Measurements from ENCODE around the gene PLCH2. TPM values are rescaled to one million over a fixed set of nuclear protein-coding genes. Genes with fewer than 3 reads are reported as not detected.

The PLCH2 gene
- polyA plus RNA-seq, 1 donor from 2014 or later: 5.7 TPM

DNA sequence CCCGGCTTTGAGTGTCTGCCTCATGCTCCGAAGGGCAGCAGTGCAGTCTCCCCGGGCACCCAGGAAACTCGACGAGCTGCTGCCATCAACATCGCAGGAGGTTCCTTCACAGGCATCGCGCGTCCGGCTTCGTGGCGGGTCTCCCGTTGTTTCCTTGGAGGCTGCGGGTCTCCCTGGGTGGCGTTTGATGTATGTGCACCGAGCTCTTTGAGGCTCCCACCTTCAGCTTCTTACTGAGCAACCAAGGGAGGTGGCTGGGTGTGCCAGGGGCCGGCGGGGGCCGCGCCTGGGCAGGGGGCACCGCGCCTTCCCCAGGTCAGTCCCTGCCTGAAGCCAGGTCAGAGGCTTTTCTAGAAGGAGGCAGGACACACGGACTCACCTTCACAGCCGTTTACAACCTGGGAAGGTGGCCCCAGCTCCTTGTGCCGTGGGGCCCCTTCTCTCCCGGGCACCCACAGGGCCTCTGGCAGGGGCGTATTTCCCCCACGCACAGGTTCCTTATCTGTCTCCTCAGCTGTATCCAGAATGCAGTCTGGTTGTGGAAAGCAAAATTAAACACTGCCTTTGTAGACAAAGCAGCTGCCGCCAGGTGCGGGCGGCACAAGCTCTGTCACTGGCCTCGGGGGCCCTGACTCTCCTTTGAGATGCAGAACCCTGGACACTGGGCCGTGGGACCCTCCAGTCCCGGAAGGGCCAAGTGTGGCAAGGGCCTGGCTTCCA is 42.0 kb upstream of the PLCH2 start:
- H3K9ac ChIP-seq (ENCODE audit: low read length): no peak overlapping the region
- H3F3A ChIP-seq (ENCODE audit: insufficient read depth, low read length, poor library complexity, severe bottlenecking): no peaks in the 10 kb centered on the region
- TF ChIP-seq MXI1 (conservative IDR thresholded peaks at IDR 0.05; ENCODE audit: poor library complexity, severe bottlenecking) (no peak), EP300 (conservative IDR thresholded peaks at IDR 0.05; ENCODE audit: poor library complexity, severe bottlenecking) (no peak), EZH2 (IDR thresholded peaks at IDR 0.05; ENCODE audit: borderline replicate concordance, insufficient read depth, low read length, poor library complexity, severe bottlenecking) (no peak), POLR2AphosphoS5 (IDR thresholded peaks at IDR 0.05) (no peak), RAD21 (conservative IDR thresholded peaks at IDR 0.05) (no peak), TAF1 (IDR thresholded peaks at IDR 0.05; ENCODE audit: low read depth) (no peak), SMC3 (conservative IDR thresholded peaks at IDR 0.05; ENCODE audit: poor library complexity) (no peak)
- TF ChIP-seq, protein P1, sequence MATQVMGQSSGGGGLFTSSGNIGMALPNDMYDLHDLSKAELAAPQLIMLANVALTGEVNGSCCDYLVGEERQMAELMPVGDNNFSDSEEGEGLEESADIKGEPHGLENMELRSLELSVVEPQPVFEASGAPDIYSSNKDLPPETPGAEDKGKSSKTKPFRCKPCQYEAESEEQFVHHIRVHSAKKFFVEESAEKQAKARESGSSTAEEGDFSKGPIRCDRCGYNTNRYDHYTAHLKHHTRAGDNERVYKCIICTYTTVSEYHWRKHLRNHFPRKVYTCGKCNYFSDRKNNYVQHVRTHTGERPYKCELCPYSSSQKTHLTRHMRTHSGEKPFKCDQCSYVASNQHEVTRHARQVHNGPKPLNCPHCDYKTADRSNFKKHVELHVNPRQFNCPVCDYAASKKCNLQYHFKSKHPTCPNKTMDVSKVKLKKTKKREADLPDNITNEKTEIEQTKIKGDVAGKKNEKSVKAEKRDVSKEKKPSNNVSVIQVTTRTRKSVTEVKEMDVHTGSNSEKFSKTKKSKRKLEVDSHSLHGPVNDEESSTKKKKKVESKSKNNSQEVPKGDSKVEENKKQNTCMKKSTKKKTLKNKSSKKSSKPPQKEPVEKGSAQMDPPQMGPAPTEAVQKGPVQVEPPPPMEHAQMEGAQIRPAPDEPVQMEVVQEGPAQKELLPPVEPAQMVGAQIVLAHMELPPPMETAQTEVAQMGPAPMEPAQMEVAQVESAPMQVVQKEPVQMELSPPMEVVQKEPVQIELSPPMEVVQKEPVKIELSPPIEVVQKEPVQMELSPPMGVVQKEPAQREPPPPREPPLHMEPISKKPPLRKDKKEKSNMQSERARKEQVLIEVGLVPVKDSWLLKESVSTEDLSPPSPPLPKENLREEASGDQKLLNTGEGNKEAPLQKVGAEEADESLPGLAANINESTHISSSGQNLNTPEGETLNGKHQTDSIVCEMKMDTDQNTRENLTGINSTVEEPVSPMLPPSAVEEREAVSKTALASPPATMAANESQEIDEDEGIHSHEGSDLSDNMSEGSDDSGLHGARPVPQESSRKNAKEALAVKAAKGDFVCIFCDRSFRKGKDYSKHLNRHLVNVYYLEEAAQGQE (IDR thresholded peaks at IDR 0.05; ENCODE audit: borderline replicate concordance): no peak
- TF ChIP-seq, protein P2, sequence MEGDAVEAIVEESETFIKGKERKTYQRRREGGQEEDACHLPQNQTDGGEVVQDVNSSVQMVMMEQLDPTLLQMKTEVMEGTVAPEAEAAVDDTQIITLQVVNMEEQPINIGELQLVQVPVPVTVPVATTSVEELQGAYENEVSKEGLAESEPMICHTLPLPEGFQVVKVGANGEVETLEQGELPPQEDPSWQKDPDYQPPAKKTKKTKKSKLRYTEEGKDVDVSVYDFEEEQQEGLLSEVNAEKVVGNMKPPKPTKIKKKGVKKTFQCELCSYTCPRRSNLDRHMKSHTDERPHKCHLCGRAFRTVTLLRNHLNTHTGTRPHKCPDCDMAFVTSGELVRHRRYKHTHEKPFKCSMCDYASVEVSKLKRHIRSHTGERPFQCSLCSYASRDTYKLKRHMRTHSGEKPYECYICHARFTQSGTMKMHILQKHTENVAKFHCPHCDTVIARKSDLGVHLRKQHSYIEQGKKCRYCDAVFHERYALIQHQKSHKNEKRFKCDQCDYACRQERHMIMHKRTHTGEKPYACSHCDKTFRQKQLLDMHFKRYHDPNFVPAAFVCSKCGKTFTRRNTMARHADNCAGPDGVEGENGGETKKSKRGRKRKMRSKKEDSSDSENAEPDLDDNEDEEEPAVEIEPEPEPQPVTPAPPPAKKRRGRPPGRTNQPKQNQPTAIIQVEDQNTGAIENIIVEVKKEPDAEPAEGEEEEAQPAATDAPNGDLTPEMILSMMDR (IDR thresholded peaks at IDR 0.05; ENCODE audit: poor library complexity, severe bottlenecking): no peak
- H3K36me3 ChIP-seq (ENCODE audit: insufficient read depth, low read length): no peaks in the 10 kb centered on the region
- no peak overlapping the region for H3K4me3 ChIP-seq (ENCODE audit: low read length)
- no peak overlapping the region for H3K27ac ChIP-seq (ENCODE audit: low read length)
- no peaks in the 10 kb centered on the region for H3K79me2 ChIP-seq (replicated peaks; ENCODE audit: insufficient read depth, low read length)
- H4K20me1 ChIP-seq (ENCODE audit: insufficient read depth): no peaks in the 10 kb centered on the region
- H3K27me3 ChIP-seq (ENCODE audit: insufficient read depth, low read depth, low read length): no peaks in the 10 kb centered on the region
- no peaks in the 10 kb centered on the region for H3K9me2 ChIP-seq (ENCODE audit: insufficient read depth, low read length)
- H2AFZ ChIP-seq (ENCODE audit: low read depth, low read length): no peak overlapping the region
- no peaks in the 10 kb centered on the region for H3K9me3 ChIP-seq (ENCODE audit: low read length)
- no peak overlapping the region for H3K4me2 ChIP-seq (ENCODE audit: low read length)

DNA sequence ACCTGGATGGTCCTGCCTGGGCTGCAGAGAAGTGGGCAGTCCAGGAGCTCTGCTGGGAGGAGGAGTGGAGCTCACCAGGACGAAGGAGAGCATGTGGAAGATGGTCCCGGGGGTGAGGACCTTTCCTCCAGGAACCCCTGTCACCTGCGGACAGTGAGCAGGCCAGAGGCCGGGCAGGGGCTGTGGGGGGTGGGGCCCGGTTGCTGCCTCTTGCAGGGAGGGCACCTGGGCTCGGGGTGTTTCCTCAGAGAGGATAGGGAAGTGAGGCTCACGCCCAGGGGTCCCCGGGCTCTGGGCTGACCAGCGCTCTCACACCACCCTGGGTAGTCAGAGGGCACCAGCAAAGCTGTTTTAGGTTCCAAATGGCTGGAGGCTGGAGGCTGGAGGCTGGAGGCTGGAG is 41.0 kb upstream of the PLCH2 start:
- no peak overlapping the region for H3K9ac ChIP-seq (ENCODE audit: low read length)
- H4K20me1 ChIP-seq (ENCODE audit: insufficient read depth): no peaks in the 10 kb centered on the region
- no peaks in the 10 kb centered on the region for H3K9me3 ChIP-seq (ENCODE audit: low read length)
- no peak for TF ChIP-seq EP300 (conservative IDR thresholded peaks at IDR 0.05; ENCODE audit: poor library complexity, severe bottlenecking)
- TF ChIP-seq EZH2 (IDR thresholded peaks at IDR 0.05; ENCODE audit: borderline replicate concordance, insufficient read depth, low read length, poor library complexity, severe bottlenecking): no peak
- no peak for TF ChIP-seq TAF1 (IDR thresholded peaks at IDR 0.05; ENCODE audit: low read depth)
- TF ChIP-seq, protein P1 (IDR thresholded peaks at IDR 0.05; ENCODE audit: borderline replicate concordance): no peak
- H3K79me2 ChIP-seq (replicated peaks; ENCODE audit: insufficient read depth, low read length): no peaks in the 10 kb centered on the region
- no peaks in the 10 kb centered on the region for H3F3A ChIP-seq (ENCODE audit: insufficient read depth, low read length, poor library complexity, severe bottlenecking)
- no peak overlapping the region for H3K4me3 ChIP-seq (ENCODE audit: low read length)
- H3K27me3 ChIP-seq (ENCODE audit: insufficient read depth, low read depth, low read length): no peaks in the 10 kb centered on the region
- no peak overlapping the region for H3K4me2 ChIP-seq (ENCODE audit: low read length)
- no peak overlapping the region for H3K27ac ChIP-seq (ENCODE audit: low read length)
- H3K36me3 ChIP-seq (ENCODE audit: insufficient read depth, low read length): no peaks in the 10 kb centered on the region
- no peaks in the 10 kb centered on the region for H3K9me2 ChIP-seq (ENCODE audit: insufficient read depth, low read length)
- no peak overlapping the region for H2AFZ ChIP-seq (ENCODE audit: low read depth, low read length)
